K562 (cell line): ENCODE measurements around the gene MEI4. TPM values are rescaled to one million over a fixed set of nuclear protein-coding genes. Genes with fewer than 3 reads are reported as not detected.
"Not testable (repeated sequence)": the region's sequence is repeated elsewhere in the genome, so short reads cannot be mapped to it uniquely, and the experiment has no call there.

Experiments used
- ATAC-seq: fragments of 200-7000 bp; cut with Tn5 transposase; 3 replicates; pipeline ENCODE4 v1.9.1; 2020; ENCODE audit warnings: moderate library complexity
- BruUV-seq: library from RNA; stranded (reverse); fragments of 400-500 nt; replicated peaks from 2 replicates; lab custom pipeline; 2021; lab: Mats Ljungman, UMichigan
- CTCF ChIA-PET: fragments of 300-600 bp; formaldehyde crosslinking; extraction: SDS; loops from one replicate; lab custom pipeline; 2021; ENCODE audit warnings: low intra/inter-chr PET ratio; lab: Yijun Ruan, JAX
- POLR2A ChIA-PET: fragments of 300-600, 350-650 bp; sonication (Branson Sonifier 250); formaldehyde crosslinking; extraction: SDS; loops from one replicate; lab custom pipeline; 2021; ENCODE audit warnings: antibody characterized with exemption, inconsistent platforms; lab: Yijun Ruan, JAX
- DNase-seq, 4 experiments: peaks; one replicate each; pipeline versions ENCODE4 v3.0.0 to v3.0.0-alpha.2; 2011 to 2018; ENCODE audit warnings: low spot score in 3 of 4, mixed read lengths in 3 of 4; ENCODE audit errors: extremely low read depth in 1 of 4
- FAIRE-seq: peaks from 2 replicates; lab custom pipeline; 2011; peaks lifted over from hg19 to GRCh38; lab: Jason Lieb, UNC
- H2AFZ ChIP-seq: 2 replicates; pipeline ENCODE4 v1.6.0; 2011; ENCODE audit warnings: low read depth, low read length, control low read depth, inconsistent platforms
- H3K27ac ChIP-seq: fragments of 200-600 bp; 3 replicates; pipeline ENCODE4 v1.8.0; 2011; ENCODE audit warnings: low read depth, mild to moderate bottlenecking, control low read depth, inconsistent platforms, low read length, moderate library complexity, mixed read lengths; ENCODE audit errors: extremely low read depth
- H3K27me3 ChIP-seq, 2 experiments: fragments of 300-600 bp in 1 of 2; 2 replicates in 1 of 2; 3 replicates in 1 of 2; pipeline versions ENCODE4 v1.6.0 to v1.8.0; 2011; ENCODE audit warnings: inconsistent platforms in 2 of 2, low read length in 2 of 2, mild to moderate bottlenecking in 1 of 2, mixed read lengths in 1 of 2, moderate library complexity in 1 of 2; ENCODE audit not compliant: control insufficient read depth in 2 of 2, insufficient read depth in 2 of 2
- H3K36me3 ChIP-seq: fragments of 300-600 bp; 3 replicates; pipeline ENCODE4 v1.8.0; 2011; ENCODE audit warnings: mild to moderate bottlenecking, low read length, inconsistent platforms; ENCODE audit not compliant: control insufficient read depth, insufficient read depth
- H3K4me1 ChIP-seq, 2 experiments: fragments of 200-600 bp in 1 of 2; replicated peaks in 1 of 2; 2 replicates in 1 of 2; 3 replicates in 1 of 2; pipeline versions ENCODE4 v1.5.1 to v1.8.0; 2011; ENCODE audit warnings: inconsistent platforms in 2 of 2, low read length in 2 of 2, mild to moderate bottlenecking in 1 of 2, mixed read lengths in 1 of 2, moderate library complexity in 1 of 2; ENCODE audit not compliant: control insufficient read depth in 2 of 2, insufficient read depth in 2 of 2
- H3K4me2 ChIP-seq: 2 replicates; pipeline ENCODE4 v1.6.1; 2011; ENCODE audit warnings: low read length, control low read depth, inconsistent platforms, mixed read lengths; ENCODE audit not compliant: insufficient read depth
- H3K4me3 ChIP-seq: fragments of 200-600 bp; sonication (generic), shearing (Covaris generic); 2 replicates; pipeline ENCODE4 v1.5.1; 2016; ENCODE audit warnings: control low read depth, inconsistent platforms
- H3K79me2 ChIP-seq: fragments of 200-600 bp; 3 replicates; pipeline ENCODE4 v1.8.0; 2011; ENCODE audit warnings: low read length, inconsistent platforms; ENCODE audit not compliant: control insufficient read depth, insufficient read depth
- H3K9ac ChIP-seq, 2 experiments: 2 replicates each; pipeline versions ENCODE4 v1.6.0 to v1.6.1; 2011; ENCODE audit warnings: low read depth in 2 of 2, low read length in 2 of 2, control low read depth in 1 of 2, inconsistent platforms in 1 of 2, mild to moderate bottlenecking in 1 of 2, mixed read lengths in 1 of 2; ENCODE audit not compliant: insufficient read depth in 1 of 2
- H3K9me1 ChIP-seq: one replicate; pipeline ENCODE4 v1.6.0; 2011; ENCODE audit warnings: inconsistent platforms, mild to moderate bottlenecking, low read length, moderate library complexity; ENCODE audit not compliant: control insufficient read depth, insufficient read depth
- H3K9me3 ChIP-seq: replicated peaks from 2 replicates; pipeline ENCODE4 v1.5.1; 2011; ENCODE audit warnings: low read depth, low read length, inconsistent platforms; ENCODE audit not compliant: control insufficient read depth, insufficient read depth
- H4K20me1 ChIP-seq: replicated peaks from 2 replicates; pipeline ENCODE4 v1.6.1; 2011; ENCODE audit warnings: low read length, inconsistent platforms, mixed read lengths; ENCODE audit not compliant: control insufficient read depth, insufficient read depth
- CAMTA2 ChIP-seq: fragments of 250-450 bp; sonication (Bioruptor Pico); conservative IDR thresholded peaks from 2 replicates; pipeline ENCODE4 v1.5.1; 2022
- CHCHD3 ChIP-seq: fragments of 250-450 bp; sonication (Bioruptor Pico); IDR thresholded peaks from 2 replicates; pipeline ENCODE4 v2.1.2; 2022; ENCODE audit warnings: mild to moderate bottlenecking
- CTBP1 ChIP-seq: fragments of 450-650 bp; IDR thresholded peaks from 2 replicates; pipeline ENCODE4 v1.6.1; 2016; ENCODE audit warnings: borderline replicate concordance
- KLF6 ChIP-seq: fragments of 250-450 bp; sonication (Bioruptor Pico); IDR thresholded peaks from 2 replicates; pipeline ENCODE4 v1.4.0; 2020; ENCODE audit warnings: mild to moderate bottlenecking, moderate library complexity, borderline replicate concordance
- TCF7L2 ChIP-seq: fragments of 150-350 bp; IDR thresholded peaks from 2 replicates; pipeline ENCODE4 v1.6.1; 2016; ENCODE audit warnings: low read depth, mild to moderate bottlenecking, low read length, moderate library complexity
- TFAM ChIP-seq: fragments of 250-450 bp; sonication (Bioruptor Pico); conservative IDR thresholded peaks from 2 replicates; pipeline ENCODE4 v1.5.0; 2021; ENCODE audit warnings: mild to moderate bottlenecking, moderate library complexity
- WGBS: fragments of 100-300 bp; shearing (Covaris generic); methylation state at CpG from one replicate; pipeline ENCODE4 v1.1.6; 2016; ENCODE audit warnings: low coverage, mixed read lengths; ENCODE audit not compliant: insufficient coverage; ENCODE audit errors: missing lambda C conversion rate; 5-methylcytosine and 5-hydroxymethylcytosine counted together
- in situ Hi-C: fragments of 300-500 bp; cut with MboI; formaldehyde crosslinking; loops from 4 replicates; pipeline ENCODE4 v1.15.0; 2018; ENCODE audit warnings: inconsistent platforms, mixed read lengths
- intact Hi-C: fragments of 100-400 bp; cut with micrococcal nuclease; formaldehyde crosslinking; loops from 2 replicates; pipeline ENCODE4 v1.14.2; 2022
- polyA plus RNA-seq, 8 experiments: library from polyadenylated mRNA; depleted of rRNA in 4 of 8; stranded (reverse) in 5 of 8; unstranded in 3 of 8; fragments of >200 nt; fragmentation: Nextera tagmentation in 2 of 8; fragmentation: Illumina TruSeq in 1 of 8; extraction: Ambion mirVana in 2 of 8; extraction: Trizol in 1 of 8; gene quantifications; 2 replicates each; pipeline versions ENCODE4 v1.2.1 to v1.2.3, GENCODE V29; 2011 to 2014; ENCODE audit warnings: inconsistent platforms in 1 of 8, missing spikeins in 1 of 8
- total RNA-seq, 7 experiments: library from RNA; depleted of rRNA in 6 of 7; stranded (reverse); fragments of >200 nt in 6 of 7; fragmentation: Illumina TruSeq in 2 of 7; extraction: Trizol in 2 of 7; gene quantifications; 2 replicates each; pipeline versions ENCODE4 v1.2.1 to v1.2.3, GENCODE V29; 2011 to 2021; ENCODE audit warnings: low replicate concordance in 1 of 7
- TF ChIP-seq, protein P1 (sequence below): IDR thresholded peaks from 3 replicates; pipeline ENCODE4 v1.6.1; 2011; ENCODE audit warnings: borderline replicate concordance, mild to moderate bottlenecking; ENCODE audit not compliant: insufficient read length, insufficient read depth

MEI4 gene
- total and polyA plus RNA-seq, 9 of the 15 experiments (the other 6 are each of a cell fraction or from before 2014, with no cell fraction given), result not detected

DNA sequence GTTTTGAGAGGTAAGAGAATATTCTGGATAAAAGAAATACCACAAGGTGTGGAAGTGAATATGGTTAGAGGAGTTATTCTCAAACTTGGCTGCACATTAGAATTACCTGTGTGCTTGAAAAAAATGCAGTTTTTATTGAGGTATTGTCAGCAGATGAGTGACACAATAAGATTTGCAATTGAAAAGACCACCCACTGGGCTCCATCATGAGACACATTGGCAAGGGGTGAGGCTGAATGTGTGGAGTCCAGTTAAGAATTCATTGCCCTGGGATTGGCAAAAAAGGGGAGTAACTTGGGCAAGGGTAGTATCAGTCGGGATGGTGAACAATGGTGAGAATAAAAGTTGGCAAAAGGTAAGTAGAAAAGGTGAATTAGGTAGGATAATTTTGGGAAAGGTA lies 63.5 kb downstream of the MEI4 start:
- no peak overlapping the region for H3K27ac ChIP-seq
- WGBS, result 0% methylated on average over 1 of the region's 1 CpG
- ATAC-seq, result no peak
- H3K4me1 ChIP-seq, result no peaks in the 10 kb centered on the region
- no TSS peak for BruUV-seq
- no peak overlapping the region for H2AFZ ChIP-seq
- no peaks in the 10 kb centered on the region for H3K27me3 ChIP-seq
- H3K79me2 ChIP-seq, result no peaks in the 10 kb centered on the region
- no peaks in the 10 kb centered on the region for H3K9me1 ChIP-seq
- DNase-seq, result no peak
- no peak overlapping the region for H3K9ac ChIP-seq
- POLR2A ChIA-PET, result no interaction called here
- H3K36me3 ChIP-seq, result no peaks in the 10 kb centered on the region
- in situ Hi-C loops, result no loop called here
- intact Hi-C loops, result no loop called here
- H4K20me1 ChIP-seq, result no peaks in the 10 kb centered on the region
- H3K4me2 ChIP-seq, result no peak overlapping the region
- no peak for FAIRE-seq
- CTCF ChIA-PET, result no interaction called here
- no peak overlapping the region for H3K4me3 ChIP-seq
- TF ChIP-seq CHCHD3 (CRISPR knock-in tag) (no peak), TFAM (CRISPR knock-in tag) (no peak), CTBP1 (no peak), CAMTA2 (no peak), TCF7L2 (no peak), KLF6 (CRISPR knock-in tag) (no peak)
- TF ChIP-seq, protein P1, sequence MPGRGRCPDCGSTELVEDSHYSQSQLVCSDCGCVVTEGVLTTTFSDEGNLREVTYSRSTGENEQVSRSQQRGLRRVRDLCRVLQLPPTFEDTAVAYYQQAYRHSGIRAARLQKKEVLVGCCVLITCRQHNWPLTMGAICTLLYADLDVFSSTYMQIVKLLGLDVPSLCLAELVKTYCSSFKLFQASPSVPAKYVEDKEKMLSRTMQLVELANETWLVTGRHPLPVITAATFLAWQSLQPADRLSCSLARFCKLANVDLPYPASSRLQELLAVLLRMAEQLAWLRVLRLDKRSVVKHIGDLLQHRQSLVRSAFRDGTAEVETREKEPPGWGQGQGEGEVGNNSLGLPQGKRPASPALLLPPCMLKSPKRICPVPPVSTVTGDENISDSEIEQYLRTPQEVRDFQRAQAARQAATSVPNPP, result no peak
- no peaks in the 10 kb centered on the region for H3K9me3 ChIP-seq

DNA sequence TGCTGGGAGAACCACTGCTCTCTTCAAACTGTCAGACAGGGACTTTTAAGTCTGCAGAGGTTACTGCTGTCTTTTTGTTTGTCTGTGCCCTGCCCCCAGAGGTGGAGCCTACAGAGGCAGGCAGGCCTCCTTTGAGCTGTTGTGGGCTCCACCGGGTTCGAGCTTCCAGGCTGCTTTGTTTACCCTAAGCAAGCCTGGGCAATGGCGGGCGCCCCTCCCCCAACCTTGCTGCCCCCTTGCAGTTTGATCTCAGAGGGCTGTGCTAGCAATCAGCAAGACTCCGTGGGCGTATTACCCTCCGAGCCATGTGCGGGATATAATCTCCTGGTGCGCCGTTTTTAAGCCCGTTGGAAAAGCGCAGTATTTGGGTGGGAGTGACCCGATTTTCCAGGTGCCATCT lies 83.2 kb downstream of the MEI4 start:
- CTCF ChIA-PET, H3K27me3 ChIP-seq, in situ Hi-C loops, H3K4me1 ChIP-seq, H3K36me3 ChIP-seq, ATAC-seq, BruUV-seq, POLR2A ChIA-PET, H3K9me3 ChIP-seq, FAIRE-seq, H3K27ac ChIP-seq, H3K79me2 ChIP-seq, H4K20me1 ChIP-seq, H2AFZ ChIP-seq, H3K4me3 ChIP-seq, H3K4me2 ChIP-seq, DNase-seq, H3K9me1 ChIP-seq, intact Hi-C loops, H3K9ac ChIP-seq: not testable (repeated sequence)
- WGBS, result 0% methylated on average over 11 of the region's 13 CpGs
